WERI-Rb-1 (cell line): Measurements from ENCODE around the gene WDR5B.

Source experiments
- DNase-seq: peaks from one replicate; pipeline ENCODE4 v3.0.0-alpha.2; 2020
- H3K27ac ChIP-seq: fragments of 250-450 bp; sonication (Bioruptor Pico); 2 replicates; pipeline ENCODE4 v1.5.1; 2020; ENCODE audit warnings: mild to moderate bottlenecking, moderate library complexity
- H3K27me3 ChIP-seq: fragments of 250-450 bp; sonication (Bioruptor Pico); 2 replicates; pipeline ENCODE4 v1.5.1; 2021; ENCODE audit warnings: mild to moderate bottlenecking, low read depth, moderate library complexity; ENCODE audit not compliant: insufficient read depth, severe bottlenecking
- H3K36me3 ChIP-seq: fragments of 250-450 bp; sonication (Bioruptor Pico); 2 replicates; pipeline ENCODE4 v1.5.1; 2020; ENCODE audit warnings: mild to moderate bottlenecking, moderate library complexity
- H3K4me3 ChIP-seq: 2 replicates; pipeline ENCODE4 v1.5.1; 2011; ENCODE audit warnings: low read depth, mild to moderate bottlenecking, control low read depth, low read length
- H3K9me3 ChIP-seq: fragments of 250-450 bp; sonication (Bioruptor Pico); 2 replicates; pipeline ENCODE4 v1.5.1; 2021; ENCODE audit warnings: mild to moderate bottlenecking, moderate library complexity; ENCODE audit not compliant: severe bottlenecking
- TF ChIP-seq, protein P1 (sequence below): IDR thresholded peaks from 2 replicates; pipeline ENCODE4 v1.5.1; 2011; ENCODE audit warnings: low read depth, mild to moderate bottlenecking, control low read depth, inconsistent platforms, low read length

Gene WDR5B

DNA sequence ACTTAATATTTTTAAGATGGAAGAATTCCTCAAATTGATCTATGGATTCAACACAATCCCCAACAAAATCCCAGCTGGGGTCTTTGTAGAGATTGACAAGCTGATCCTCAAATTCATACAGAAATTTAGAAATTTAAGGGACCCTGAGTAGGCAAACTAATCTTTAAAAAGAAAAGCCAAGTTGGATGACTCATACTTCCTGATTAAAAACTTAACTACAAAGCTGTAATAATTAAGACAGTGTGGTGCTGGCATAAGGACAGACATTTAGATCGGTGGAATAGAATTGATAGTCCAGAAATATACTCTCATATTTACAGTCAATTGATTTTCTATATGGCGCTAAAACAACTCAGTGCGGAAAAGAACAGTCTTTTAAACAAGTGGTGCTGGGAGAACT is 20.3 kb downstream of the WDR5B start:
- peaks cover 4% of the 10 kb centered on the region; the same call in 1 of the 2 replicates for H3K36me3 ChIP-seq
- H3K27me3 ChIP-seq, result no peaks in the 10 kb centered on the region
- no peak for DNase-seq
- H3K27ac ChIP-seq, result no peak overlapping the region
- no peak overlapping the region for H3K4me3 ChIP-seq
- TF ChIP-seq, protein P1, sequence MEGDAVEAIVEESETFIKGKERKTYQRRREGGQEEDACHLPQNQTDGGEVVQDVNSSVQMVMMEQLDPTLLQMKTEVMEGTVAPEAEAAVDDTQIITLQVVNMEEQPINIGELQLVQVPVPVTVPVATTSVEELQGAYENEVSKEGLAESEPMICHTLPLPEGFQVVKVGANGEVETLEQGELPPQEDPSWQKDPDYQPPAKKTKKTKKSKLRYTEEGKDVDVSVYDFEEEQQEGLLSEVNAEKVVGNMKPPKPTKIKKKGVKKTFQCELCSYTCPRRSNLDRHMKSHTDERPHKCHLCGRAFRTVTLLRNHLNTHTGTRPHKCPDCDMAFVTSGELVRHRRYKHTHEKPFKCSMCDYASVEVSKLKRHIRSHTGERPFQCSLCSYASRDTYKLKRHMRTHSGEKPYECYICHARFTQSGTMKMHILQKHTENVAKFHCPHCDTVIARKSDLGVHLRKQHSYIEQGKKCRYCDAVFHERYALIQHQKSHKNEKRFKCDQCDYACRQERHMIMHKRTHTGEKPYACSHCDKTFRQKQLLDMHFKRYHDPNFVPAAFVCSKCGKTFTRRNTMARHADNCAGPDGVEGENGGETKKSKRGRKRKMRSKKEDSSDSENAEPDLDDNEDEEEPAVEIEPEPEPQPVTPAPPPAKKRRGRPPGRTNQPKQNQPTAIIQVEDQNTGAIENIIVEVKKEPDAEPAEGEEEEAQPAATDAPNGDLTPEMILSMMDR, result no peak
- peaks cover 2% of the 10 kb centered on the region for H3K9me3 ChIP-seq

DNA sequence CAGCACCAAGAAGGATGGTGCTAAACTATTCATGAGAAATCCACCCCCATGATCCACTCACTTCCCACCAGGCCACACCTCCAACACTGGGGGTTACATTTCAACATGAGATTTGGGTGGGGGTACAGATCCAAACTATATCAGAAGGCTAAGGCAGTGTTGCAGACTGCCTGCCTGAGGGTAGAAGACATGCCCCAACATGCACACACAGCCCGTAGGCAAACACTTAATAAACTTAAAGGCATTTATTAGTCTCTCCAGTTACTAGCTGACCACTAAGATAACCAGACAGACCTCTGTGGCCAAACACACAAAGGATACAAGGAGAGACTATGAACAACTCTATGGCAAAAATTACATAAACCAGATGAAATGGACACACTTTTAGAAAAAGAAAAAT is 21.7 kb downstream of the WDR5B start:
- DNase-seq, result no peak
- peaks cover 4% of the 10 kb centered on the region; the same call in 1 of the 2 replicates for H3K36me3 ChIP-seq
- TF ChIP-seq, protein P1, result no peak
- H3K9me3 ChIP-seq, result peaks cover 2% of the 10 kb centered on the region
- no peak overlapping the region for H3K4me3 ChIP-seq
- no peaks in the 10 kb centered on the region for H3K27me3 ChIP-seq
- H3K27ac ChIP-seq, result peak overlapping the region; percentile 56

DNA sequence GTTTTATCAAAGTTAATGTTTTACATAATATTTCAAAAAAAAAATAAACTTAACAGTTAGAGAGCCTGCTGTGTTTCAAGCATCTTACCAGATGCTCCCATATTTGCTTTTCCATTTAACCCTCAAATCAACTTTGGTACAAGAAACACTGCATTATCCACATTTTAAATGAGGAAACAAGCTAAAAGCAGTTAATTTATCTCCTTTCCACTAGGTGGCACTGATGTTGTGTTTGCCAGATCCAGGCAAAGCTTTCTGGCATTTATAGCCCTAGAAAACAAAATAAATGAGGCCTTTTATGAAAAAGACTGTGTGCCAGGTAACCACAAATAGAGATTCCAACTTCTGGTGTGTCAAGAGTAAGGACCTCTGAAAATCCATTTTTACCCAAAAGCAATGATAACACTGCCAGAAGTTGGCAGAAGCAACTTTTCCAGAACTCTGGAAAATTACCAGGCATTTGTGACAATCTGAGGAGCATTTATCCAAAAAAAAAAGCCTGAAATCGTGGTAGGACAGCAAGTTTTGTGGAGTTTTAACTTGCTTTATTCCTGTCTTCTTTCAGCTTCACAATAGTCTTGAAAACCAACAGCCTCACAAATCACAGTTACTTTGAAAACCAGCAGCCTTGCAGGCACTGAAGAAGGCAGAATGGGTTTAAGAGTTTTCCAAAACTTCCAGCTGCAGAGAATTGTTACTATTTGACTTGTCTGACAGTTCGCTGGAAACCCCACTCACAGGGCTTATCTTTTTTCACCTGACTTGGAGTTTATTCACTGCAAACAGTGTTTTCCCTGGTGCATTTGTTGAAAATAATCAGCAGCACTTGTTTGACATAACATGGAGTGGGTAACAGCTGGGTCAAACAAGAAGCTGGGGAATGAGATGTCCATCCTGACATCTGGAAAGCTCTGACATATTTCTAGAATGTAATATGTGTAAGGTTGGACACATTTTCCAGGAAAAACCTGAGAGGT is 22.7 kb downstream of the WDR5B start:
- DNase-seq, result no peak
- Histone ChIP-seq H3K9me3 (no peaks in the 10 kb centered on the region), H3K36me3 (peaks cover 4% of the 10 kb centered on the region; the same call in 1 of the 2 replicates), H3K27ac (peak overlapping the region; percentile 56), H3K27me3 (no peaks in the 10 kb centered on the region), H3K4me3 (no peak overlapping the region)
- TF ChIP-seq, protein P1, result peak; percentile 56

DNA sequence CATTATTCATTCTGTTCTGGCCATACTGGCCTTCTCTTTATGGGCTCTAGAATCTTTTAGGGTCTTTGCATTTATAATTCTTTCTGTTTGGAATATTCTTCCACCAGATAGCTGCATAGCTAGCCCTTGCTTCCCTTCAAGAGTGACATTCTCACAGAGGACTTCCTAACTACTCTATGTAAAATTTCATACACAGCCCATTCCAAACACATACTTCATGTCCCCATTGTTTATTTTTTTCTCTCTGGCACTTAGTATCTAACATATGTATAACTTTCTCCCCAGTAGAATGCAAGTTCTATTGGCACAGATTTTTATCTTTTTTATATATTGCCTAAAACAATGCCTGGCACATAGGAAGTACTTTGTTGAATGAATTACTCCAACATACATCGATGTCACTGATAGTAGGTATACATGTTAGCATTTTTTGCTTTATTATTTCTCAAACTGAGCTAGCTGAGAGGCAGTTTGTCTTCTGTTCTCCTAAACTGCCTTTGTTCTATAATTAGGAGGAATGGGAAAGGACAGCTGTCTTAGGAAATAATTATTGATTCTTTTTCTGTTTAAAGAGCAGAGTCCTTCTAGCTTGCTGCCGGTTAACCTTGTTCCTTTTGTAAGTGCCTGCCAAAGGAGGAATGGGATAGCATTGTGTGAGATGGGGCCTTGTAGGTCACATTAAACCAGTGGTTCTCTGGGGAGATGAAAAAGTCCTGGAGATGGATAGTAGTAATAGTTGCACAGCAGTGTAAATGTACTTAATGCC is 24.0 kb downstream of the WDR5B start:
- Histone ChIP-seq H3K36me3 (peaks cover 4% of the 10 kb centered on the region; the same call in 1 of the 2 replicates), H3K9me3 (no peaks in the 10 kb centered on the region), H3K4me3 (no peak overlapping the region), H3K27ac (no peak overlapping the region; the same call in 1 of the 2 replicates), H3K27me3 (no peaks in the 10 kb centered on the region)
- no peak for DNase-seq
- TF ChIP-seq, protein P1, result no peak

DNA sequence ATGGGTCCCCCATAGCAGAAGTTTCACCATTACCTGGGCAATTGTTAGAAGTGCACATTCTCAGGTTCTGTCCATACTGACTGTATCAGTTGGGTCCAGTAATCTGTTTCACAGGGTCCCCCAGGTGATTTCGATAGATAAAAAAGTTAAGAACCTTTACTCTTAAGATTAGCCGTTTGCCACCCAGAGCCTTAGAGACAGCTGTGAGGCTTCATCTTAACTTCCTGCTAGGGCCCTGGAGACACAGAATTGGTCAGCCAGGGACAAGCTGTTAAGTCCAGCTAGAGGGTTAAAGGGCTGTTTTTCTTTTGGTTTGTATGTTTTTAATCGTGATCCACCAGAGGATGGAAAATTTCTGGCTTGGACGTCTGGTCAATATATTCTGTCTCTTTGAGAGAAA is 25.2 kb downstream of the WDR5B start:
- H3K9me3 ChIP-seq, result no peaks in the 10 kb centered on the region
- peak overlapping the region; percentile 41 for H3K27ac ChIP-seq
- H3K27me3 ChIP-seq, result no peaks in the 10 kb centered on the region
- peak; percentile 41 for DNase-seq
- no peak overlapping the region for H3K4me3 ChIP-seq
- peaks cover 4% of the 10 kb centered on the region; the same call in 1 of the 2 replicates for H3K36me3 ChIP-seq
- TF ChIP-seq, protein P1, result no peak
